MM.1S (cell line): ENCODE data around the gene ARL15.

Experiments
- DNase-seq: peaks from one replicate; pipeline ENCODE4 v3.0.0-alpha.2; 2015
- H2AFZ ChIP-seq: fragments of 300-600 bp; sonication (generic); 2 replicates; pipeline ENCODE4 v1.6.0; 2016; ENCODE audit warnings: antibody characterized with exemption, low read length
- H3F3A ChIP-seq: fragments of 300-600 bp; sonication (generic); 2 replicates; pipeline ENCODE4 v1.6.1; 2016; ENCODE audit warnings: mild to moderate bottlenecking, antibody characterized with exemption, low read length, moderate library complexity, mixed read lengths; ENCODE audit not compliant: insufficient read depth
- H3K27ac ChIP-seq: fragments of 300-600 bp; sonication (generic); 2 replicates; pipeline ENCODE4 v1.5.1; 2016; ENCODE audit warnings: mild to moderate bottlenecking, low read length
- H3K27me3 ChIP-seq: fragments of 300-600 bp; sonication (generic); replicated peaks from 2 replicates; pipeline ENCODE4 v1.6.0; 2016; ENCODE audit warnings: low read length; ENCODE audit not compliant: insufficient read depth
- H3K36me3 ChIP-seq: fragments of 300-600 bp; sonication (generic); replicated peaks from 2 replicates; pipeline ENCODE4 v1.6.1; 2016; ENCODE audit warnings: mild to moderate bottlenecking, low read length, mixed read lengths; ENCODE audit not compliant: insufficient read depth
- H3K4me1 ChIP-seq: fragments of 300-600 bp; sonication (generic); 2 replicates; pipeline ENCODE4 v1.6.1; 2016; ENCODE audit warnings: low read length, mixed read lengths
- H3K4me2 ChIP-seq: fragments of 300-600 bp; sonication (generic); 2 replicates; pipeline ENCODE4 v1.6.0; 2016; ENCODE audit warnings: low read depth, low read length
- H3K4me3 ChIP-seq: fragments of 300-600 bp; sonication (generic); 2 replicates; pipeline ENCODE4 v1.5.1; 2016; ENCODE audit warnings: low read length, mixed read lengths
- H3K79me2 ChIP-seq: fragments of 300-600 bp; sonication (generic); 2 replicates; pipeline ENCODE4 v1.6.1; 2016; ENCODE audit warnings: mixed run types, low read length, mixed read lengths
- H3K9ac ChIP-seq: fragments of 300-600 bp; sonication (generic); 2 replicates; pipeline ENCODE4 v1.6.1; 2016; ENCODE audit warnings: low read length, mixed read lengths
- H3K9me2 ChIP-seq: fragments of 300-600 bp; sonication (generic); replicated peaks from 2 replicates; pipeline ENCODE4 v1.6.1; 2016; ENCODE audit warnings: mild to moderate bottlenecking, low read length, mixed read lengths; ENCODE audit not compliant: insufficient read depth
- H3K9me3 ChIP-seq: fragments of 300-600 bp; sonication (generic); replicated peaks from 2 replicates; pipeline ENCODE4 v1.6.1; 2016; ENCODE audit warnings: mild to moderate bottlenecking, low read length, mixed read lengths; ENCODE audit not compliant: insufficient read depth
- H4K20me1 ChIP-seq: fragments of 300-600 bp; sonication (generic); 2 replicates; pipeline ENCODE4 v1.6.1; 2016; ENCODE audit warnings: mild to moderate bottlenecking, low read length, moderate library complexity, mixed read lengths; ENCODE audit not compliant: insufficient read depth
- EZH2 ChIP-seq: fragments of 300-600 bp; sonication (generic); optimal IDR thresholded peaks from 2 replicates; pipeline ENCODE3; 2017; ENCODE audit warnings: low read depth, mild to moderate bottlenecking, antibody characterized with exemption, low read length, mixed read lengths
- EZH2phosphoT487 ChIP-seq: fragments of 300-600 bp; sonication (generic); IDR thresholded peaks from 2 replicates; pipeline ENCODE4 v1.6.1; 2018; ENCODE audit warnings: antibody characterized with exemption, low read length
- TF ChIP-seq, protein P1 (sequence below): fragments of 300-600 bp; sonication (generic); IDR thresholded peaks from 2 replicates; pipeline ENCODE4 v1.5.1; 2016; ENCODE audit warnings: antibody characterized with exemption, low read length, mixed read lengths

Gene ARL15

GRCh38 chr5:54326662-54327270 lies 16.4 kb upstream of the ARL15 start:
- Histone ChIP-seq H3K4me3 (no peak overlapping the region), H3K9me3 (no peaks in the 10 kb centered on the region)

GRCh38 chr5:54325610-54326311 lies 15.4 kb upstream of the ARL15 start:
- Histone ChIP-seq H3K9me3 (no peaks in the 10 kb centered on the region), H3K9me2 (no peaks in the 10 kb centered on the region), H4K20me1 (no peaks in the 10 kb centered on the region), H3K9ac (no peak overlapping the region), H3K4me1 (peaks cover 11% of the 10 kb centered on the region), H3K4me3 (no peak overlapping the region), H3K36me3 (no peaks in the 10 kb centered on the region), H2AFZ (no peak overlapping the region), H3K79me2 (no peaks in the 10 kb centered on the region), H3K27me3 (no peaks in the 10 kb centered on the region), H3F3A (no peaks in the 10 kb centered on the region), H3K4me2 (no peak overlapping the region), H3K27ac (no peak overlapping the region)
- peak; percentile 78 for DNase-seq
- no peak for TF ChIP-seq EZH2phosphoT487
- TF ChIP-seq EZH2: no peak
- TF ChIP-seq, protein P1, sequence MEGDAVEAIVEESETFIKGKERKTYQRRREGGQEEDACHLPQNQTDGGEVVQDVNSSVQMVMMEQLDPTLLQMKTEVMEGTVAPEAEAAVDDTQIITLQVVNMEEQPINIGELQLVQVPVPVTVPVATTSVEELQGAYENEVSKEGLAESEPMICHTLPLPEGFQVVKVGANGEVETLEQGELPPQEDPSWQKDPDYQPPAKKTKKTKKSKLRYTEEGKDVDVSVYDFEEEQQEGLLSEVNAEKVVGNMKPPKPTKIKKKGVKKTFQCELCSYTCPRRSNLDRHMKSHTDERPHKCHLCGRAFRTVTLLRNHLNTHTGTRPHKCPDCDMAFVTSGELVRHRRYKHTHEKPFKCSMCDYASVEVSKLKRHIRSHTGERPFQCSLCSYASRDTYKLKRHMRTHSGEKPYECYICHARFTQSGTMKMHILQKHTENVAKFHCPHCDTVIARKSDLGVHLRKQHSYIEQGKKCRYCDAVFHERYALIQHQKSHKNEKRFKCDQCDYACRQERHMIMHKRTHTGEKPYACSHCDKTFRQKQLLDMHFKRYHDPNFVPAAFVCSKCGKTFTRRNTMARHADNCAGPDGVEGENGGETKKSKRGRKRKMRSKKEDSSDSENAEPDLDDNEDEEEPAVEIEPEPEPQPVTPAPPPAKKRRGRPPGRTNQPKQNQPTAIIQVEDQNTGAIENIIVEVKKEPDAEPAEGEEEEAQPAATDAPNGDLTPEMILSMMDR: no peak

More at GRCh38 chr5:54326662-54327270, 16.4 kb upstream of the ARL15 start:
- Histone ChIP-seq H3K27me3 (no peaks in the 10 kb centered on the region), H3K79me2 (no peaks in the 10 kb centered on the region), H3F3A (no peaks in the 10 kb centered on the region), H3K9me2 (no peaks in the 10 kb centered on the region), H3K4me2 (no peak overlapping the region), H3K4me1 (peaks cover 11% of the 10 kb centered on the region), H3K36me3 (no peaks in the 10 kb centered on the region), H3K27ac (no peak overlapping the region), H2AFZ (no peak overlapping the region), H3K9ac (no peak overlapping the region), H4K20me1 (no peaks in the 10 kb centered on the region)
- TF ChIP-seq EZH2phosphoT487: no peak
- no peak for TF ChIP-seq EZH2
- TF ChIP-seq, protein P1: no peak
- DNase-seq: no peak

DNA sequence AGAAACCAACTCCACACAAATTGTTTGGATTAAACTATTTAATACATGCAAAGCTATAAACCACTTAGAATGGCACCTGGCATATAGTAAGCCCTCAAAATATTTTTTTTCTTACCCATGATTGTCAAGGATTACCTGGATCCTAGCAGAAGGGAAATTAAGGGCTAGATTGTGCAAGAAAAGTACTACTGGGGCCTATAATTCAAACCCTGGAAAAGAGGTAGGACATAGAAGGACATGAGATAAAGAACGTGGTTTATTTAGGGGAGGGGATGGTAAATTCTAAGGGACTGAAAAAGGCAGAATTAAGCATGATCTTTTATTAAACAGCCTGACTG lies 14.9 kb upstream of the ARL15 start:
- DNase-seq: no peak
- H3K36me3 ChIP-seq: no peaks in the 10 kb centered on the region
- H3K4me1 ChIP-seq: peaks cover 11% of the 10 kb centered on the region
- no peaks in the 10 kb centered on the region for H4K20me1 ChIP-seq
- H3K9me3 ChIP-seq: no peaks in the 10 kb centered on the region
- no peaks in the 10 kb centered on the region for H3F3A ChIP-seq
- no peak overlapping the region for H3K9ac ChIP-seq
- no peak for TF ChIP-seq EZH2phosphoT487
- TF ChIP-seq, protein P1: no peak
- no peak for TF ChIP-seq EZH2
- no peak overlapping the region for H3K4me2 ChIP-seq
- H3K79me2 ChIP-seq: no peaks in the 10 kb centered on the region
- no peaks in the 10 kb centered on the region for H3K9me2 ChIP-seq
- no peak overlapping the region for H3K27ac ChIP-seq
- no peak overlapping the region for H3K4me3 ChIP-seq
- no peaks in the 10 kb centered on the region for H3K27me3 ChIP-seq
- no peak overlapping the region for H2AFZ ChIP-seq
